CMK (cell line): ENCODE results near the gene C1QTNF7.

Source experiments
- DNase-seq: peaks from one replicate; pipeline ENCODE4 v3.0.0-alpha.2; 2010; ENCODE audit warnings: low read depth

C1QTNF7 gene

DNA sequence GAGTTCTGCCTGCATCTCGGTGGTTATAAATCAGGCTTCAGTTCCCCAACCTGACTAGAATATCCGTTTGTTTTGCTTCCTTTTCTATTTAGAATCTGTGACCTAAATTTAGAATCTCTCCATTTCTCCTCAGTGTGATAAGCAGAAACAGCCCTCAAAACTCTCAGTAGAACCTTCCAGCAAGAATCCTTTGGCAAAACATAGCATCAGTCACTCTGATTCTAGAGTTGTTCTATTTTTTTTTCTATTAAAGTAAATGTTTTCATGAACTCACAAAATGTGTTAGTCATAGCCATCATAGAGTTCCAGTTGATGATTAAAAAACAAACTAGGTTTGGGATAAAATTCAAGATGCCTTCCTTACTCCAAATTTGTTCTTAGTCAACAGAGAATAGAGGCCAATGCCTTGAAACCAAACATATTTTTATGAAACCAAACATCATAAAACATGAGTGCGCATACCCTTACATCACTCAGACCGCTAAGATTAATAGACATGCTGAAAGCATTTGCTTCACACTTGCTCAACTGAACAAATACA is 13.2 kb upstream of the C1QTNF7 start:
- DNase-seq = no peak

GRCh38 chr4:15416357-15417232 is 11.2 kb upstream of the C1QTNF7 start:
- DNase-seq = no peak

DNA sequence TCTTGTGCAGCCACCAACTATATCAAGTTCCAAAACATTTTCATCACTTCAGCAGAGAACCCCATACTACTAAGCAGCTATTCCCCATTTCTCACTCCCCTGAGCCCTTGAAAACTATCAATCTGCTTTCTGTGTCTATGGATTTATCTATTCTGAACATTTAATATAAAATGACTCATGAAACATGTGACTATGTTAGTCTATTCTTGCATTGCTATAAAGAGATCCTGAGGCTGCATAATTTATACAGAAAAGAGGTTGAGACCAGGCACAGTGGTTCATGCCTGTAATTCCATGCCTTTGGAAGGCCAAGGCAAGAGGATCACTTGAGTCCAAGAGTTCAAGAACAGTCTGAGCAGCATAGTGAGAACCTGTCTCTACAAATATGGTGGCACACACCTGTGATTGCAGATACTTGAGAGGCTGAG is 10.6 kb upstream of the C1QTNF7 start:
- no peak for DNase-seq

GRCh38 chr4:15418956-15419355 is 8.9 kb upstream of the C1QTNF7 start:
- no peak for DNase-seq

DNA sequence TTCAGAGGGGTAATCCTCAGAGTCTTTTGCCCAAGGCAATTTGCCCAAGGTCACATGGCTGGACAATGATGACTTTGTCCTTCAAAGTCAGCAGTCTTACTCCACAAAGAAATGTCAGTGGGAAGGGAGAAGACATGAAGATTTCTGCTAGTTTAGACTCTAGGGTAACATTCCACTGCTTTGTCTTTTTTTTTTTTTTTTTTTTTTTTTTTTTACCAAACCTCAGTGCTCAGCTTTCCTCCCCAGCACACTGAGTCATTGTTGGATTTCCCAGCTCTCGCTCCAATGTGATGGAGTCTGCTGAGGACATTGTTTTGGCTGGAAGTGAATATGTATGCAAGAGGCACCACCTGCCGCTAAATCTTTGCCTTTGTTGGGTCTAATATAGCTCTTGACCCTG is 7.2 kb upstream of the C1QTNF7 start:
- no peak for DNase-seq

GRCh38 chr4:15423285-15423711 is 4.5 kb upstream of the C1QTNF7 start:
- no peak for DNase-seq

DNA sequence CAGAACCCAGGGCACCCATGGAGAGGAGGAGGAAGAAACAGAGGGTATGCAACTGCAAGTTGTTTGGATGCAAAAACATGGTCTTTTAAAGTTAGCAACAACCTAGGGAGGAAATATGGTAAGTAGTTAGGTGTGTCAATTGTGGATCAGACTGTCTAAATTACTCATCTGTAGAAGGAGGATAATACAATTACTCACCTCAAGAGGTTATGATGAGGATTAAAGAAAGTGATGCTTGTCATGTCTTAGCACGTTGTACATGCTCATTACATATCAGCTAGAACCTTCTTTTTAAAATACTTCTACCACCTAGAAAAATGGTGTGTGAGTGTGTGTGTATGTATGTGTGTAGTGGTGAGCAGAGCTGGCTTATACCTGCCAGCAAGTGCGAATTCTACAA is 2.3 kb upstream of the C1QTNF7 start:
- DNase-seq = no peak

DNA sequence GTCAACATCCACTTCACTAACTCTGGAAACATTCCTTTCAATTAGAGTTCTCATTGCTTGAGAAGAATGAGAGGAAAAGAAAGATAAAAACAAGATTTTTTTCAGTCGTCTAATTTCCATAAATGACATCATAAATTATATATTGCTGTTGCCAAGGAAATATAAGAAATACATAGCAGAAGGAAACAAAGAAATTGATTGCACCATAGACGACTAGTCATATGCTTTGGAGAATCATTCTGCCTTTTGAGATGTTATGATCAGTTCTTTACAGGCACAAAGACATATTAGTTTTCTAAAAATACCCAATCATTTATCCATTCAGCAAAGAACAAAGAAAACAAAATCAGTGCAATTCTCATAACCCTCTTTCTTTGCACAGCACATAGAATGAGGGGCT is 672 bp upstream of the C1QTNF7 start:
- no peak for DNase-seq

DNA sequence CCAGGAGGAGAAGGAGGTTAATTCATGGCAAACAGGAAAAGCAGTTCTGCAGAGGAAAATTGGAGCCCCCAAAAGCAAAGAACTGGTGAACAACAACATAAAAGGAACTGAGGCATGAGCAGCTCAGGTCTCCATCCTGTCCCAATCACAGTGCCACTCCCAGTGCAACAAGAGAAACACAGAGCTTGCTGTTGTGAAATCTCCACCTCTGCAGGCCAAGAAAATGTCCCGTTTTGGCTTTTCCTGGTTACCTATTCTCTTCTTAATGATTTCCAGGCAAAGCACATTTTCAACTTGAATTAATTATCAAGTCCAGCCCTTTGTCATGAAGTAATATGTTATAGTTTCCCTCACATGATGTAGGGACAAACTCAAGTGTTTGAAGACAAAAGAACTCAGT is 778 bp downstream of the C1QTNF7 start:
- DNase-seq = no peak

DNA sequence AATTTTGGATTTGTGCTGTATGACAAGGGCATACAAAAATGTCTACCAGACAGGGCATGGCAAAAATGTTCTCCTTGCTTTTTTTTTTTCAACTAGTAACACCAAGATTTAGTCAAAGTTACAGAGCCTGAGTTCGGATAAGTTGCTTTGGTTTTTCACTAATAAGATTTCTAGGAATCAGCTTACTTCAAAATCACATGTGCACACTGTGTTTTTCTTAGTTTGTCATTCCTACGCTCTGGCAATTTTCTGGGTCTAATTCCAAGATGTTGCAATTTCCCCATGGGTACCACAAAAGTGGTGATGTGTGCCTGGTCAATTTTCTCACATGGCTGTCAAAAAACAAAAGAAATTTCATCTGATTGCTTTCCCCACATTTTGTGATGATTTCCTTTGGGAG is 6.3 kb downstream of the C1QTNF7 start:
- DNase-seq = no peak

DNA sequence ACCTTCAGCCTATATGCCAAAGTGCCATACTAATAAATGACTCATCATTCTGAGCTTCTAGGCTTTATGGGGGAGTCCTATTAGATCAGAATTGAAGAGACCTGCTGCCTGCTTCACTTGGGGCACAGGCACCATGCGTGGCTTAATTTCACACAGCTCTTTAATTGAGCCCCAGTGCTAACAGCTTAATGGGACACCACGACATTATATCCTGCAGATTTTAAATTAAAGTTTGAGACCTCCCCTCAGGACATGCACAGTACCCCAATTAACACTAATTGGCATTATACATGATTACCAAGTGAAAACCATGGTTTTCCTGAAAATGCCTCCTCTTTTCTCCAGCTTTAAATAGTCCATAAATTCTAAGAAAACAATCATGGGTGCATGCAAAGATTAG is 6.8 kb downstream of the C1QTNF7 start:
- DNase-seq = no peak

DNA sequence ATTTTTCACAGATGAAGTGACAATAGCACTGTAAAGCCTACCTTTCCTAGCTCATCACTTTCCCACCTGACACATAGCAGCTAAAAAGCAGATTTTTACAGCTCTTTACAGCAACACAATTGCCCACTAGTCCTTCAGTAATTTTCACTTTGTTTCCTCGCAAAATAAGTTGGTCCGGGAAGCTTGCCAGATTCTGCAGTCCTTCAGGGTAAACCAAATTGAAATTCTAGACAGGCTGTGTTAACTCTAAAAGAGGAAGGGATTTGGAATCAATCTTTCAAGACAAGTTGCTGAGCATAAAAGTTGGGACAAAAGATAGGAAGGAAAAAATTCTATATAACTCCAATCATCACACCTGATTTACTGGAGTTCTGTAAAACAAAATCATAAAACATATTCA is 8.7 kb downstream of the C1QTNF7 start:
- DNase-seq = no peak

GRCh38 chr4:15438939-15439524 is 11.2 kb downstream of the C1QTNF7 start:
- DNase-seq = no peak

GRCh38 chr4:15443371-15444160 is 15.7 kb downstream of the C1QTNF7 start:
- DNase-seq = no peak

DNA sequence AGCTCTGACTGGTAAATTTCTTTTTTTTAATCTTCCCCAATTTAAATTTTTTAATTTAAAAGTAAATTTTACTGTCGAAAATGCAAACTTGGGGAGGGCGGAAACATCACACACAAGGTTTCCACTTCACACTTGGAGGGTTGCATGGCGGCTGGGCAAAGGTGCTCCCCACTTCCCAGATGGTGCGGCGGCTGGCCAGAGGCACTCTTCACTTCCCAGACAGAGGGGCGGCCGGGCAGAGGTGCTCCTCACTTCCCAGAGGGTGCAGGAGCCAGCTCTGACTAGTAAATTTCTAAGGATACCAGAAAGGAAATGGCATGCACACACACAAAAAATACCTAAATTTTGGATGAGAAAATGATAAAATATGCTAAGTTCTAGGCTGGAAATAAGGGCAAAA is 16.4 kb downstream of the C1QTNF7 start:
- DNase-seq = no peak

DNA sequence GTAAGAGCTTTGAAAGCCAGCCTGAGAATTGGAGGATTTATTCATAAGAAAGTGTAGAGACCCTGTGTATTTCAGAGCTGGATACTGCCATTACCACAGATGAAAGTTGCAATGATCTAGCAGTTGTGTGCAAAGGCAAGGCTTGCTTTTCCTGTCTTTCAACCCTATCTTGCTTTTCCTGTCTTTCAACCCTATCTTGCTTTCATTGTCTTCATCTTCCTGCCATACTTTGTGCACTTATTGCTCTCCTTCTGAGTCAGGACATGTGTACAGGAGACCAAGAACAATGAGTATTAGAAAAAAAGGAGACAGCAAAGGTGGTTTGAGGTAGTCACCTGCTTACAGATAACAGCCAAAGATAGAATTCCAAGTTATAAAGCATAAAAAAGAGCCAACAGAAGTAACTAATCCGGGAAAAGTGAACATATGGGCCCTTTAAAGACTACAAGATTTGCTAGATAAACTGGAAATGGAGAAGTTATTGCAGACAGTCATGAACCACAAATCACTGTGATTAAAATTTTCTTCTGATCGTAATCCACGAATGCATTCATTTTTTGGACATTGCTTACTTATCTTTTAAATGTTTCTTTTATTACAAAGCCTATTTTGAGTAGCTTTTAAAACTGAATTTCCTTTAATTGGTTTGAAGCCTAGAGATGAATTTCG is 17.2 kb downstream of the C1QTNF7 start:
- no peak for DNase-seq

DNA sequence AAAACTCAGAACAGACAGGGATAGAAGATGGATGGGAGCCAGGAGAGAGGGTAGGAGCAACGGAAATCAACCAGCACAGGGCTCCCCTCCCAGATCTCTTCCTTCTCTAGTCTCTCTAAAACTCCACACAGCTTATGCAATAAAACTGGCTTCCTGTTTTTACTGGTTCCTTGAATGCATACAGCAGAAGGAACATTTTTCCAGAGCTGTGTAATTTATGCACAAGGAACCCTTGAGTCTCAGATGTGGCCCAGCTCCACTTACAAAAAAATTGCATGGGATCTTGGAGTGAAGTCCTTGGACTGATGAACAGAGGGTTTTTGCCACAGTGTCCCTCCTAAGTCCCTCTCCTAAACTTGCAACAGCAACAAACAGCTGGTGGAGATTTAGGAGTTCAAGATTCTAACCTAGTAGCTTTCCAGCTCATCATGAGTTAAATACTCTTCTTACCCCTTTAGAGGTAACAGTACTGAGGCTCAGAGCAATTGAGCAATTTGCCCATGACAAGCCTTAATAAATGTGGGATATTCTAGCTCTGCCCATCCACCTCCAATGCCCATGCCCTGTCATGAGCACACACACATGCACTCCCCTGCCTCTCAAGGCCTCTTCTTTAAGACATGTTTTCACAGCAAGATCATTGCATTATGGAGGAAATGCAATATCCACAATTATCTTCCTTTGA is 23.5 kb downstream of the C1QTNF7 start:
- no peak for DNase-seq

DNA sequence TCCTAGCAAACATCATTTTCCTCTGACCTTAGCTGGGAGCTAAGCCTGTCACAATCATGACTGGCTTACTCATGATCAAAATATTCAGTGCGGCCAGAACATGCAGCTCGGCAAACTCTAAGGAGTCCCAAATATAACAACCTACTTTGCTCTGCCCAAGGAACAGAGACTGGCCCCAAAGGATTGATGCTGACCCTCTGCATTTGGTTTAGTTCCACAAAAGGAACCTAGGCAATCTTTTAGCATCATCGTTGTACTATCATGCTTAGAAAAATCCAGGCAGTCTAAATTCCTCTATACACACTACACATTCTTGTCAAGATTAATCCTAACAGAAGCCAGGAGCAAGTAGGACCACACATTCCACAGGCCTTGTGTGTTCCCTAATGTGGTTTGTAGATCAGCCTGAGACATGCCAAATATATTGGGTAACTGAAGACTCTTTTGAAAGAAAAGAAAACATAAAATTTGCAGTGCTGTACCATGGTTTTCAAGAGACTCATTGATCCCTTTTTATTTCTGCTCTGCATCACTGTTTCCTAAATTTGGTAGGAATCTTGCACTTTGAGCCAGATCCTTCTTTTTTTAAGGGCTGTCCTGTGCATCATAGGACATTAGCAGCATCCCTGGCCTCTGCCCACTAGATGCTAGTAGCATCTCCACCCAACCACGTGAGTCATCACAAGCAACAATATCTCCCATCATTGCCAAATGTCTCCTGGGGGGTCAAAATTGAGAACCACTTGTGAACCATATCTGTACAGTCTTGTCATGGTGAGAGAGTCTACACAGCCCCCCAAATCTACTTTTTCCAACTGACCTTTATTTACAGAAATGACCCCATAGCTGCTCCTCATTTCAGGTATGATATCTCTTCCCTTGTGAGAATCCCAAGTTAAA is 24.3 kb downstream of the C1QTNF7 start:
- no peak for DNase-seq

DNA sequence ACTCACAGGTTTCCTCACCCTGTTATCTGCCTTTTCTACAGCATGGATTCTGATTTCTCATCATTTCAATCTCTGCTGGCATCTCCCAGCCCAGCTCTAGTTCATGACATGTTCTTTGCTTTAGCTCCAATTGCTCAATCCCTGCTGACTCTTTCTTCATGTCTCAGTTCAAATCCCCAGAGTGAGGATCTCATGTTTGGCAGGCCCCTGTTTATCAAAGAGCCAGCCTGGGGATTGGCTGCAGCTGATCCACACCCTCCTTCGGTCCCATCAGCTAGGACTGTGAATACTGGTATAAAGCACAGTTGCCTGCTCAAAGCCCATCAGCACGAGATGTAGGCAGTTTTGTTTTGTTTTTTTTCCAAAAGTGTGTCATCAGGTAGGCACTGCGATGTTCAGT is 27.5 kb downstream of the C1QTNF7 start:
- no peak for DNase-seq

DNA sequence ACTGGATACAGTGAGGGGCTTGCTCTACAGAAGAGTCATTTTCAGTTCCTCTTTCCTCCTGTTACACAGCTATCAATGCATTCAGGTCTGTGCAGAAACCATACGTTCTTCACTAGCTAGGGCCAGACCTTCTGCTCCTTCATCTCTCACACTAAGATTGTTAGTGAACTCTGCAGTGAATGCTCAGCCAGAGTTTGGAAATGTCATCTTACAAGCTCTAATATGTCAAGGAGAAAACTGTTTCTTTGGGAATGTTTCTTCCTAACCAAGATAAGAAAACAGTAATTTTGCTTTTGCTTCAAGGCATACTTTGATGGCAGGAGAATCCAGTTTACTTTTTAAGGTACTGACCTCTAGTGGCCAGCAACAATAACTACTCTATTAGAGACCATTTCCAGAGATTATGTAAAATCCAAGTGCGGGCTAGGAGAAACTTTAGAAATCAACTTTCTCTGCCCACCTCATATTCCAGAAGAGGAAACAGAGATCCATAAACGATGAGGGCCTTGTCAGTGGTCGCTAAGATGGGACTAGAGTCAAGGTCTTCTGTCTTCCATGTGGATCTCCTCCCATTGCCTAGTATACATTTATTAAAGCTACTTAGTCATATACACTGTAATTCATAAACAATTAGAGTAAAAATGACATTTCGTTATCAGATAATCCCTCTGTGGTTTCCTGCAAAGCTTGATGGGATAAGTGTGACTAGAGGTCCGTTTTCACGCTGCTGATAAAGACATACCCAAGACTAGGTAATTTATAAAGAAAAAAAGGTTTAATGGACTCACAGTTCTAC is 29.8 kb downstream of the C1QTNF7 start:
- DNase-seq = no peak
